Measurements from ENCODE around the gene OSGEP.

GRCh38 chr14:20428010-20428365, 26.6 kb downstream of the OSGEP start:
- no peak for TF ChIP-seq POLR2AphosphoS5 (IDR thresholded peaks at IDR 0.05; ENCODE audit: low read depth)
- no peak for TF ChIP-seq CTCF (IDR thresholded peaks at IDR 0.05; ENCODE audit: insufficient read depth, low read length)

Measured in HL-60 (cell line).